KOPT-K1 (cell line): ENCODE measurements around the gene RETNLB.

Experiments used
- H3K27ac ChIP-seq: fragments of 200-600 bp; sonication (generic); 2 replicates; pipeline ENCODE4 v1.5.1; 2016; ENCODE audit warnings: antibody characterized with exemption, mild to moderate bottlenecking, low read depth, low read length; ENCODE audit not compliant: poor library complexity, severe bottlenecking
- H3K36me3 ChIP-seq: fragments of 200-600 bp; sonication (generic); 2 replicates; pipeline ENCODE4 v1.5.1; 2017; ENCODE audit warnings: antibody characterized with exemption, mild to moderate bottlenecking, low read length, moderate library complexity; ENCODE audit not compliant: insufficient read depth
- H3K9me3 ChIP-seq: fragments of 200-600 bp; sonication (generic); 2 replicates; pipeline ENCODE4 v1.5.1; 2017; ENCODE audit warnings: antibody characterized with exemption, low read length, mild to moderate bottlenecking; ENCODE audit not compliant: insufficient read depth, poor library complexity, severe bottlenecking

Gene RETNLB

DNA sequence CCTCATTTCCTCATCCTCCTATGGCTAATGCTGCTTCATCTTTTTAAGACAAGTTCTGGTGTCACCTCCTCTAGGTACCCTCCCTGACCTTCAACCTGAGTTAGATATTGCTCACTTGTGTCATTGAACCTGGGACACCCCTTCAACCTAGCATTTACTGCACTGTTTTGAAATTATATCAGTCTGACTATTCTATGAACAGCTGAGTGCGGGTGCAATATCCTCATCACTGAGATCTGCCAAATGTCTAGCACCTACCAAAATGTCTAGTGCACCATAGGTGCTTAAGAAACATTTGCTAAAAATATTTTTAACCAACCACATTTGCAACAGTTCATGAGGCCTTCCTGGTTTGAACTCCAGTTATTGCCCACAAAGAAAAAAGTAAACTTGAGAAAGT is 34.5 kb downstream of the RETNLB start:
- H3K36me3 ChIP-seq: no peaks in the 10 kb centered on the region
- H3K9me3 ChIP-seq: no peaks in the 10 kb centered on the region
- no peak overlapping the region for H3K27ac ChIP-seq

DNA sequence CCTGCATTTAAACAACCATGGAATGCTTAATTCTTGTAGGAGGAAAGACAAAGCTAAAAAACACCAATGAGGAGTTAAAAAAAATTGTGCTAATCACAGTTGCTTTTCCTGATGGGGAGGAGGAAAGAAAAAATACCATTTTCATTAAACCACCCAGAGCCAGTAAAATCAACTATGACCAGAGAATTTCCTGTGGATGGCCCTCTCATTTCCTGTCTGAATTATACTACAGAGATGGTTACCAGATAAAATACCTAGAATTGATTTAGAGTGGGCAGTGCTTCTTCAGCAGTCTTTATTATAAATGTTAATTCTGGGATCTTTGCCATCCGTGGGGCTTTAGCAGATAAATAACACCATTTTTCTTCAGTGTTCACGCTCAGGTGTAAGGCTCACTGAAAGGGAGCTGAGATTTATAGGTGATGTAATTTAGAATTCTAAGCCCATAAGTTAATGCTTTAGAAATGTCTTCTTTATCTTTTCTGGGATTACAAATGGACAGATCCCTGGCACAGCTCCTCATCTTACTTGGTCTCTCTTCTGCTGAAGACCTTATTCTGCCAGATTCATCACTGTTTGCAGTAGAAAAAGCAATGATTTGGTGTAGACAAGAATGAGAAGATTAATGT is 37.9 kb downstream of the RETNLB start:
- H3K27ac ChIP-seq: no peak overlapping the region
- H3K9me3 ChIP-seq: no peaks in the 10 kb centered on the region
- H3K36me3 ChIP-seq: no peaks in the 10 kb centered on the region

GRCh38 chr3:108718454-108718853 is 38.8 kb downstream of the RETNLB start:
- no peaks in the 10 kb centered on the region for H3K9me3 ChIP-seq
- no peaks in the 10 kb centered on the region for H3K36me3 ChIP-seq
- H3K27ac ChIP-seq: no peak overlapping the region

GRCh38 chr3:108713816-108714215 is 43.4 kb downstream of the RETNLB start:
- H3K36me3 ChIP-seq: no peaks in the 10 kb centered on the region
- no peaks in the 10 kb centered on the region for H3K9me3 ChIP-seq
- no peak overlapping the region for H3K27ac ChIP-seq

DNA sequence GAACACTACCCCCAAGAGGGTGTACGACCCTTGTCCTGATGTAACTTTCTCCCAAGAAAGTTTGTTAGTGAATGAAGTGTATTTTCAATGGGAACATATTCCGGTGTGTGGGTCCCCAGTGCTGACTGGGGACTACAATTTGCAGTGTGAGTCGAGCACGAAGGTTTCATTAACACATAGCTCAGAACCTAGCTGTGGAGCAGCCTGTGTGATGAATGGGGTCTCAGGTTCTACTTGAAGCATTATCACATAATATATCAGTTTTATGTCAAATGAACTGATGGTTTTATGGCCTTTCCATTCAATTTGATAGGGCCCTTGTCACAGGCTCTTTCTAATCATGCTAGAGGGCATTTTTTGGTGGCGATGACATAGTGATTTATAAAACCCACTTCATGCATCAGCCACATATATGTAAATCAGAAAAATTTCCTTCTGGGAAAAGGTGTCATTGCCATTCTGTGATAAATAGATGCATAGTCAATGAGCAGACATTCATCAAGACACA is 44.1 kb downstream of the RETNLB start:
- no peaks in the 10 kb centered on the region for H3K36me3 ChIP-seq
- no peaks in the 10 kb centered on the region for H3K9me3 ChIP-seq
- H3K27ac ChIP-seq: no peak overlapping the region
